Stimulated activated naive B cell treated with anti-CD40 and anti-IgM and Interleukin-4, amounts not matched to agents 10 μg/mL and 1 μg/mL and 100 μg/mL, for 72 hours (primary cell): ENCODE measurements around the gene CLIP2.

ENCODE experiments used
- ATAC-seq, 2 donors: fragments of 150-1000 bp; cut with Tn5 transposase; replicated peaks; 2 replicates each; pipeline ENCODE4 v1.10.0; 2021; ENCODE audit warnings: moderate library complexity in 1 of 2
- DNase-seq: peaks from one replicate; pipeline ENCODE4 v3.0.0; 2021
- H3K27ac Mint-ChIP-seq: one replicate; pipeline ENCODE4 v1.8.0; 2022; ENCODE audit warnings: mild to moderate bottlenecking, mixed read lengths
- H3K27me3 Mint-ChIP-seq, 2 donors: one replicate each; pipeline ENCODE4 v1.8.0; 2022; ENCODE audit warnings: mixed read lengths in 2 of 2
- H3K36me3 Mint-ChIP-seq, 2 donors: one replicate each; pipeline ENCODE4 v1.8.0; 2022; ENCODE audit warnings: mixed read lengths in 2 of 2, mild to moderate bottlenecking in 1 of 2
- H3K4me1 Mint-ChIP-seq, 2 donors: one replicate each; pipeline ENCODE4 v1.8.0; 2022; ENCODE audit warnings: mixed read lengths in 2 of 2, mild to moderate bottlenecking in 1 of 2
- H3K4me3 Mint-ChIP-seq, 2 donors: one replicate each; pipeline ENCODE4 v1.8.0; 2022; ENCODE audit warnings: mild to moderate bottlenecking in 2 of 2, mixed read lengths in 2 of 2, moderate library complexity in 1 of 2
- H3K9me3 Mint-ChIP-seq, 2 donors: one replicate each; pipeline ENCODE4 v1.8.0; 2022; ENCODE audit warnings: mixed read lengths in 2 of 2, mild to moderate bottlenecking in 1 of 2

Gene CLIP2

GRCh38 chr7:74262639-74263398, 26.4 kb upstream of the CLIP2 start:
- no peak for DNase-seq
- no peaks in the 10 kb centered on the region for H3K9me3 Mint-ChIP-seq
- H3K36me3 Mint-ChIP-seq: no peaks in the 10 kb centered on the region
- no peak overlapping the region for H3K27ac Mint-ChIP-seq
- no peaks in the 10 kb centered on the region for H3K27me3 Mint-ChIP-seq
- no peak for ATAC-seq
- no peak overlapping the region for H3K4me3 Mint-ChIP-seq
- peaks cover 18 to 22% of the 10 kb centered on the region in 2 donors for H3K4me1 Mint-ChIP-seq

- Mint-ChIP-seq H3K36me3 (no peaks in the 10 kb centered on the region), H3K4me3 (no peak overlapping the region), H3K9me3 (no peaks in the 10 kb centered on the region), H3K27ac (no peak overlapping the region), H3K4me1 (peaks cover 18 to 22% of the 10 kb centered on the region in 2 donors), H3K27me3 (no peaks in the 10 kb centered on the region)
- ATAC-seq (no peak), DNase-seq (no peak)
Measured at GRCh38 chr7:74263399-74264120, 25.6 kb upstream of the CLIP2 start.

GRCh38 chr7:74266191-74266963, 22.8 kb upstream of the CLIP2 start:
- H3K9me3 Mint-ChIP-seq: no peaks in the 10 kb centered on the region
- peaks cover 20 to 27% of the 10 kb centered on the region in 2 donors for H3K4me1 Mint-ChIP-seq
- H3K27ac Mint-ChIP-seq: peak overlapping the region; percentile 85
- no peak overlapping the region for H3K4me3 Mint-ChIP-seq
- peak; percentile 26 to 36 for ATAC-seq
- no peaks in the 10 kb centered on the region for H3K27me3 Mint-ChIP-seq
- DNase-seq: no peak
- no peaks in the 10 kb centered on the region for H3K36me3 Mint-ChIP-seq

GRCh38 chr7:74267756-74268565, 21.2 kb upstream of the CLIP2 start:
- Mint-ChIP-seq H3K27me3 (no peaks in the 10 kb centered on the region), H3K4me1 (peaks cover 33 to 43% of the 10 kb centered on the region in 2 donors), H3K9me3 (no peaks in the 10 kb centered on the region), H3K4me3 (no peak overlapping the region), H3K36me3 (no peaks in the 10 kb centered on the region), H3K27ac (no peak overlapping the region)
- ATAC-seq (no peak), DNase-seq (no peak)

- no peaks in the 10 kb centered on the region for H3K27me3 Mint-ChIP-seq
- H3K4me3 Mint-ChIP-seq: peak overlapping the region; percentile 77 to 84
- ATAC-seq: peak; percentile 22 to 44
- H3K27ac Mint-ChIP-seq: no peak overlapping the region
- H3K9me3 Mint-ChIP-seq: no peaks in the 10 kb centered on the region
- peaks cover 29 to 49% of the 10 kb centered on the region in 2 donors for H3K4me1 Mint-ChIP-seq
- DNase-seq: peak; percentile 48
- no peaks in the 10 kb centered on the region for H3K36me3 Mint-ChIP-seq
Measured at GRCh38 chr7:74269757-74270277, 19.4 kb upstream of the CLIP2 start.

- Mint-ChIP-seq H3K4me1 (peaks cover 24 to 43% of the 10 kb centered on the region in 2 donors), H3K9me3 (no peaks in the 10 kb centered on the region), H3K36me3 (no peaks in the 10 kb centered on the region), H3K27me3 (no peaks in the 10 kb centered on the region), H3K27ac (peak overlapping the region; percentile 51), H3K4me3 (peak overlapping the region; percentile 69 to 71)
- ATAC-seq (no peak), DNase-seq (no peak)
Measured at GRCh38 chr7:74271742-74272141, 17.5 kb upstream of the CLIP2 start.

GRCh38 chr7:74272305-74273038, 16.7 kb upstream of the CLIP2 start:
- no peaks in the 10 kb centered on the region for H3K27me3 Mint-ChIP-seq
- peaks cover 25 to 40% of the 10 kb centered on the region in 2 donors for H3K4me1 Mint-ChIP-seq
- DNase-seq: peak; percentile 91
- no peaks in the 10 kb centered on the region for H3K9me3 Mint-ChIP-seq
- peak overlapping the region; percentile 69 to 71 for H3K4me3 Mint-ChIP-seq
- peak; percentile 94 for ATAC-seq
- peak overlapping the region; percentile 87 for H3K27ac Mint-ChIP-seq
- no peaks in the 10 kb centered on the region for H3K36me3 Mint-ChIP-seq

- no peaks in the 10 kb centered on the region for H3K36me3 Mint-ChIP-seq
- no peaks in the 10 kb centered on the region for H3K27me3 Mint-ChIP-seq
- no peaks in the 10 kb centered on the region for H3K9me3 Mint-ChIP-seq
- DNase-seq (no peak), ATAC-seq (no peak)
- H3K27ac Mint-ChIP-seq: no peak overlapping the region
- no peak overlapping the region for H3K4me3 Mint-ChIP-seq
- H3K4me1 Mint-ChIP-seq: peaks cover 34 to 53% of the 10 kb centered on the region in 2 donors
Measured at GRCh38 chr7:74275401-74275881, 13.8 kb upstream of the CLIP2 start.

- no peak for DNase-seq
- H3K9me3 Mint-ChIP-seq: no peaks in the 10 kb centered on the region
- H3K27ac Mint-ChIP-seq: no peak overlapping the region
- H3K27me3 Mint-ChIP-seq: no peaks in the 10 kb centered on the region
- no peak overlapping the region for H3K4me3 Mint-ChIP-seq
- ATAC-seq: no peak
- H3K4me1 Mint-ChIP-seq: peaks cover 27 to 44% of the 10 kb centered on the region in 2 donors
- H3K36me3 Mint-ChIP-seq: peaks cover 0 to 3% of the 10 kb centered on the region in 2 donors
Measured at GRCh38 chr7:74277636-74278035, 11.6 kb upstream of the CLIP2 start.

- no peak for ATAC-seq
- Mint-ChIP-seq H3K27me3 (no peaks in the 10 kb centered on the region), H3K4me3 (no peak overlapping the region), H3K4me1 (peaks cover 33 to 47% of the 10 kb centered on the region in 2 donors), H3K36me3 (peaks cover 0 to 6% of the 10 kb centered on the region in 2 donors), H3K9me3 (no peaks in the 10 kb centered on the region), H3K27ac (peak overlapping the region; percentile 51)
- no peak for DNase-seq
Measured at GRCh38 chr7:74280985-74281384, 8.2 kb upstream of the CLIP2 start.

- no peak overlapping the region for H3K4me3 Mint-ChIP-seq
- peaks cover 0 to 6% of the 10 kb centered on the region in 2 donors for H3K36me3 Mint-ChIP-seq
Measured at GRCh38 chr7:74282748-74283459, 6.3 kb upstream of the CLIP2 start.

GRCh38 chr7:74283858-74284447, 5.3 kb upstream of the CLIP2 start:
- Mint-ChIP-seq H3K4me3 (no peak overlapping the region), H3K9me3 (no peaks in the 10 kb centered on the region), H3K27me3 (no peaks in the 10 kb centered on the region), H3K4me1 (peaks cover 47 to 76% of the 10 kb centered on the region in 2 donors), H3K36me3 (peaks cover 0 to 6% of the 10 kb centered on the region in 2 donors), H3K27ac (no peak overlapping the region)
- ATAC-seq (no peak), DNase-seq (no peak)

More at GRCh38 chr7:74282748-74283459, 6.3 kb upstream of the CLIP2 start:
- H3K27me3 Mint-ChIP-seq: no peaks in the 10 kb centered on the region
- H3K27ac Mint-ChIP-seq: peak overlapping the region; percentile 52
- DNase-seq (no peak), ATAC-seq (no peak)
- no peaks in the 10 kb centered on the region for H3K9me3 Mint-ChIP-seq
- H3K4me1 Mint-ChIP-seq: peaks cover 36 to 65% of the 10 kb centered on the region in 2 donors
